Cardiac muscle cell (in vitro differentiated cells and primary cell): ENCODE data around the gene JAK3. TPM values are rescaled to one million over a fixed set of nuclear protein-coding genes. Genes with fewer than 3 reads are reported as not detected.

Source experiments
- DNase-seq, 2 donors: peaks; one replicate each; pipeline versions ENCODE4 v3.0.0 to v3.0.0-alpha.2; 2010 to 2017; ENCODE audit warnings: low read depth in 1 of 2, low spot score in 1 of 2
- H3K27ac ChIP-seq: fragments of 200-600 bp; sonication (generic); 2 replicates; pipeline ENCODE4 v1.5.1; 2016
- H3K27me3 ChIP-seq: fragments of 200-600 bp; sonication (generic); 2 replicates; pipeline ENCODE4 v1.6.0; 2016; ENCODE audit warnings: control low read depth
- H3K36me3 ChIP-seq: fragments of 200-600 bp; sonication (generic); 2 replicates; pipeline ENCODE4 v1.5.1; 2016; ENCODE audit warnings: control low read depth
- H3K4me1 ChIP-seq: fragments of 200-600 bp; sonication (generic); 2 replicates; pipeline ENCODE4 v1.8.1; 2017; ENCODE audit warnings: low read depth, mild to moderate bottlenecking, mixed run types
- H3K4me3 ChIP-seq: fragments of 200-600 bp; sonication (generic); 2 replicates; pipeline ENCODE4 v1.5.1; 2016; ENCODE audit warnings: mild to moderate bottlenecking
- H3K9me3 ChIP-seq: fragments of 200-600 bp; sonication (generic); 2 replicates; pipeline ENCODE4 v1.5.1; 2017; ENCODE audit warnings: low read depth, mild to moderate bottlenecking, control low read depth
- polyA plus RNA-seq: library from polyadenylated mRNA; unstranded; fragments of >200 nt; fragmentation: Nextera tagmentation; extraction: Ambion mirVana; gene quantifications from 2 replicates; pipeline ENCODE4 v1.2.1, GENCODE V29; 2016
- total RNA-seq: library from RNA; depleted of rRNA; stranded (reverse); fragments of >200 nt; gene quantifications from 2 replicates; pipeline ENCODE4 v1.2.3, GENCODE V29; 2016
- TF ChIP-seq, protein P1 (sequence below): IDR thresholded peaks from 2 replicates; pipeline ENCODE4 v1.5.1; 2012; ENCODE audit warnings: low read depth, mild to moderate bottlenecking, low read length

The JAK3 gene
- total and polyA plus RNA-seq, 2 experiments from 2014 or later: 1.5 to 14.5 TPM

DNA sequence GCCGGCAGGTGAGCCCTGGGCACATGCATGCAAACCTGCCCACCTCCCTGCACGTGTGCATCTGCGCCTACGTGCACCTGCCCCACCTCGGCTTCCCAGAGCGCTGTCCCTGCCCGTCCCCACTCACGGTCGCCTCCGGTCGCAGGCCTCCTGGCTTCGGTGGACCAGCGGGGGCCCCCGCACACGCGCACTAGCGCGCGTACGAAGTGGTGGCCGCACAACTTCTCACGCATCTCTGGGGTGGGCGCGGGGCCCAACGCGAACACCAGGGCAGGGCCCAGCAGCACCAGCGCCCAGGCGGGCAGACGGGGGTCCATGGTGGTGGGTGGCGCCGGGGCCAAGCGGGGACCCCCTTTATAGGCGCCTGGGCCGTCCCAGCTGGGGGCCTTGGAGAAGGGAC is 26.6 kb downstream of the JAK3 start, which contains the start of gene INSL3:
TSS of gene INSL3 (minus strand) at position 330 of the 400 bp plus-strand sequence. CDS start at position 317, 13 bp downstream.
- H3K4me1 ChIP-seq: no peaks in the 10 kb centered on the region
- DNase-seq: no peak
- no peak within 1 kb of the TSS for H3K4me3 ChIP-seq
- TF ChIP-seq, protein P1, sequence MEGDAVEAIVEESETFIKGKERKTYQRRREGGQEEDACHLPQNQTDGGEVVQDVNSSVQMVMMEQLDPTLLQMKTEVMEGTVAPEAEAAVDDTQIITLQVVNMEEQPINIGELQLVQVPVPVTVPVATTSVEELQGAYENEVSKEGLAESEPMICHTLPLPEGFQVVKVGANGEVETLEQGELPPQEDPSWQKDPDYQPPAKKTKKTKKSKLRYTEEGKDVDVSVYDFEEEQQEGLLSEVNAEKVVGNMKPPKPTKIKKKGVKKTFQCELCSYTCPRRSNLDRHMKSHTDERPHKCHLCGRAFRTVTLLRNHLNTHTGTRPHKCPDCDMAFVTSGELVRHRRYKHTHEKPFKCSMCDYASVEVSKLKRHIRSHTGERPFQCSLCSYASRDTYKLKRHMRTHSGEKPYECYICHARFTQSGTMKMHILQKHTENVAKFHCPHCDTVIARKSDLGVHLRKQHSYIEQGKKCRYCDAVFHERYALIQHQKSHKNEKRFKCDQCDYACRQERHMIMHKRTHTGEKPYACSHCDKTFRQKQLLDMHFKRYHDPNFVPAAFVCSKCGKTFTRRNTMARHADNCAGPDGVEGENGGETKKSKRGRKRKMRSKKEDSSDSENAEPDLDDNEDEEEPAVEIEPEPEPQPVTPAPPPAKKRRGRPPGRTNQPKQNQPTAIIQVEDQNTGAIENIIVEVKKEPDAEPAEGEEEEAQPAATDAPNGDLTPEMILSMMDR: no peak
- no peak within 1 kb of the TSS for H3K27ac ChIP-seq
- no peaks in the 10 kb centered on the region for H3K36me3 ChIP-seq
- no peaks in the 10 kb centered on the region for H3K9me3 ChIP-seq
- H3K27me3 ChIP-seq: no peaks in the 10 kb centered on the region

DNA sequence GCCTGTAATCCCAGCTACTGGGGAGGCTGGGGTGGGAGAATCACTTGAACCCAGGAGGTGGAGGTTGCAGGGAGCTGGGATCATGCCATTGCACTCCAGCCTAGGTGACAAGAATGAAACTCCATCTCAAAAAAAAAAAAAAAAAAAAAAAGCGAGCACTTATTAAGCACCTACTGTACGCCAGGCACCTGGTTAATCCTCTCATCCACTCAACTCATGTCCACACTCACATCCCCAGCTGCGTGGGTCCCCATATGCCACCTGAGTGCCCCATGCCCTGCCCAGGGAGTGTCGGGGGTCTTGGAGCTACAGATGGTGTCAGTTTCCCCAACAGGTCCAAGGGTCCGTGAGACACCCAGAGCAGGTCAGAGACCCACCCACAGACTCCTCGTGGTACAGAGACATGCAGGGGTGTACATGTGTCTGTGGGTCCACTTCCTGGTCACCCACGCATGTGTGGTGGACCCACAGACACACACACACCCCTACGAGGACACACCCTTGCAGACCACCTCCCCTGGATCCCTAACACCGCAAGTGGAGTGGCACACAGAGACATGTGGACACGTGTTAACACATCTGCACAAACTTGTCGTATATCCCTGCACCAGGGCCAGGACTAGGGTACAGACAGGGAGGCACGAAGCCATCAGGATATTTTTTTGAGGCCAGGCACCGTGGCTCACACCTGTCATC is 30.0 kb downstream of the JAK3 start:
- no peaks in the 10 kb centered on the region for H3K36me3 ChIP-seq
- DNase-seq: no peak
- H3K27ac ChIP-seq: no peak overlapping the region
- H3K4me1 ChIP-seq: no peaks in the 10 kb centered on the region
- no peak overlapping the region for H3K4me3 ChIP-seq
- H3K9me3 ChIP-seq: no peaks in the 10 kb centered on the region
- TF ChIP-seq, protein P1: no peak
- no peaks in the 10 kb centered on the region for H3K27me3 ChIP-seq

DNA sequence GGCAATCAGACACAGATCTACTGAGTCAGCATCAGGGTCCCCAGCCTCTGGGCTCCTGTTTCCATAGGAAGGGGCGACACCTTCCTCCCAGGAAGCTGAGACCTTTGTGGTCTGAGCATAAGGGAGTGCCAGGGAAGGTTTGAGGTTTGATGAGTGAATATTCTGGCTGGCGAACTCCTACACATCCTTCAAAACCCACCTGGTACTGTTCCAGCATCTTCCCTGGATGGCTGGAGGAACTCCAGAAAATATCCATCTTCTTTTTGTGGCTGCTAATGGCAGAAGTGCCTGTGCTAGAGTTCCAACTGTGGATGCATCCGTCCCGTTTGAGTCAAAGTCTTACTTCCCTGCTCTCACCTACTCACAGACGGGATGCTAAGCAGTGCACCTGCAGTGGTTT is 35.7 kb downstream of the JAK3 start:
- H3K27ac ChIP-seq: no peak overlapping the region
- TF ChIP-seq, protein P1: no peak
- no peaks in the 10 kb centered on the region for H3K27me3 ChIP-seq
- no peaks in the 10 kb centered on the region for H3K9me3 ChIP-seq
- no peak for DNase-seq
- no peak overlapping the region for H3K4me3 ChIP-seq
- H3K36me3 ChIP-seq: no peaks in the 10 kb centered on the region
- H3K4me1 ChIP-seq: no peaks in the 10 kb centered on the region

DNA sequence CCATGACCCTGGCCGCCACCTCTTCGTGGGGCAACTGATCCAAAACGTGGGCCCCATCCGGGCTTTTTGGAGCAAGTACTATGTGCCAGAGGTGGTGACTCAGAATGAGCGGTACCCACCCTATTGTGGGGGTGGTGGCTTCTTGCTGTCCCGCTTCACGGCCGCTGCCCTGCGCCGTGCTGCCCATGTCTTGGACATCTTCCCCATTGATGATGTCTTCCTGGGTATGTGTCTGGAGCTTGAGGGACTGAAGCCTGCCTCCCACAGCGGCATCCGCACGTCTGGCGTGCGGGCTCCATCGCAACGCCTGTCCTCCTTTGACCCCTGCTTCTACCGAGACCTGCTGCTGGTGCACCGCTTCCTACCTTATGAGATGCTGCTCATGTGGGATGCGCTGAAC is 36.1 kb downstream of the JAK3 start:
- TF ChIP-seq, protein P1: no peak
- Histone ChIP-seq H3K36me3 (no peaks in the 10 kb centered on the region), H3K9me3 (no peaks in the 10 kb centered on the region), H3K4me3 (no peak overlapping the region), H3K27me3 (no peaks in the 10 kb centered on the region), H3K4me1 (no peaks in the 10 kb centered on the region), H3K27ac (no peak overlapping the region)
- DNase-seq: no peak

DNA sequence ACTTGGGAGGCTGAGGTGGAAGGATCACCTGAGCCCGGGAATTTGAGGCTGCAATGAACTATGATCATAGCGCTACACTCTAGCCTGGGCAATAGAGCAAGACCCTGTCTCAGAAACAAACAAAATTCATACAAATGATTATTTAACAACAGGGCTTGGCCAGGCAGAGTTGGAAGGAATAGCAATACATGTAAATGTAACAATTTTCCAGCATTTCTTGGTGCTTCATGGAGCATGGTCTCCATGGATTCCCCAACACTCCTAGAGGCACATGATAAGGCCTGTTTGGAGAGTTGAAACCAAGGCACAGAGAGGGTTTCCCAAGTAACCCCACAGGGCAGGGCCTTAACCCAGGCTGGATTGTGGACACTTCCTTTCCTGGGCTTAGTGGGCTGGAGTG is 36.7 kb downstream of the JAK3 start:
- Histone ChIP-seq H3K27me3 (no peaks in the 10 kb centered on the region), H3K9me3 (no peaks in the 10 kb centered on the region), H3K36me3 (no peaks in the 10 kb centered on the region), H3K4me3 (no peak overlapping the region), H3K4me1 (no peaks in the 10 kb centered on the region), H3K27ac (no peak overlapping the region)
- TF ChIP-seq, protein P1: no peak
- DNase-seq: no peak
